ENCODE data around the gene HIP1. TPM values are rescaled to one million over a fixed set of nuclear protein-coding genes. Genes with fewer than 3 reads are reported as not detected.

HIP1 gene
- total and polyA plus RNA-seq, 9 of the 15 experiments (the other 6 are each of a cell fraction or from before 2014, with no cell fraction given): 2.4 to 13.7 (median 9.5) TPM

DNA sequence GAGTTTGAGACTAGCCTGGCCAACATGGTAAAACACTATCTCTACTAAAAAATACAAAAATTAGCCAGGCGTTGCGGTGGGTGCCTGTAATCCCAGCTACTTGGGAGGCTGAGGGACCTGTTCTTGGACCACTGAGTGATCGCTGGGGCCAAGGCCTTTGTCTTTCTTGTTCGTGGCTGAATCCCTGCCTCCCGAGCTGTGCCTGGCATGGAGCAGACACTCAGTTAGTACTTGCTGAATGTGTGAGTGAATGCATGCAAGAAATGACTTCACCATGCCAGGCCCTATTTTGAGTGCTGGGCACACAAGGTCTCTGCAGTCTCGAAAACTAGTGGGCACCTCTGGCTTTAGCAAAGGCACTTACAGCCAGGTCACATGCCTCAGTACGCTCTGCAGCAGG is 85.1 kb downstream of the HIP1 start:
- Histone ChIP-seq H3K4me1 (replicated peaks in 1 of 2; ENCODE audit: control insufficient read depth in 2 of 2, insufficient read depth in 2 of 2, low read length in 2 of 2) (peaks cover 0 to 15% of the 10 kb centered on the region in 2 experiments; a peak in 3 of 5 replicates), H2AFZ (ENCODE audit: low read depth, low read length) (no peak overlapping the region), H3K9ac (ENCODE audit: insufficient read depth in 1 of 2, low read depth in 2 of 2, low read length in 2 of 2) (no peak overlapping the region; a peak in 1 of 4 replicates), H3K36me3 (ENCODE audit: control insufficient read depth, insufficient read depth, low read length) (no peaks in the 10 kb centered on the region), H3K9me1 (ENCODE audit: control insufficient read depth, insufficient read depth, low read length) (no peaks in the 10 kb centered on the region), H3K27ac (ENCODE audit: extremely low read depth, low read depth, low read length) (no peak overlapping the region), H3K27me3 (ENCODE audit: control insufficient read depth in 2 of 2, insufficient read depth in 2 of 2, low read length in 2 of 2) (no peaks in the 10 kb centered on the region), H3K4me2 (ENCODE audit: insufficient read depth, low read length) (no peak overlapping the region), H4K20me1 (replicated peaks; ENCODE audit: control insufficient read depth, insufficient read depth, low read length) (no peaks in the 10 kb centered on the region), H3K4me3 (no peak overlapping the region), H3K79me2 (ENCODE audit: control insufficient read depth, insufficient read depth, low read length) (no peaks in the 10 kb centered on the region), H3K9me3 (replicated peaks; ENCODE audit: control insufficient read depth, insufficient read depth, low read depth, low read length) (no peaks in the 10 kb centered on the region)
- DNase-seq (ENCODE audit: extremely low read depth in 1 of 4, low spot score in 3 of 4) (no peak), FAIRE-seq (no peak), ATAC-seq (no peak)
- ChIA-PET CTCF (ENCODE audit: low intra/inter-chr PET ratio) (no interaction called here), POLR2A (interaction anchor here (1.7 kb wide), 1 partner anchor 10 kb away, joined by 6 read pairs; no protein-coding TSS in a partner anchor)
- in situ Hi-C loops (cut with MboI): no loop called here
- BruUV-seq (replicated peaks): no TSS peak
- 81% methylated on average over 7 of the region's 7 CpGs for WGBS (ENCODE audit: insufficient coverage, low coverage, missing lambda C conversion rate)
- intact Hi-C loops (cut with micrococcal nuclease): no loop called here
- TF ChIP-seq, protein P1, sequence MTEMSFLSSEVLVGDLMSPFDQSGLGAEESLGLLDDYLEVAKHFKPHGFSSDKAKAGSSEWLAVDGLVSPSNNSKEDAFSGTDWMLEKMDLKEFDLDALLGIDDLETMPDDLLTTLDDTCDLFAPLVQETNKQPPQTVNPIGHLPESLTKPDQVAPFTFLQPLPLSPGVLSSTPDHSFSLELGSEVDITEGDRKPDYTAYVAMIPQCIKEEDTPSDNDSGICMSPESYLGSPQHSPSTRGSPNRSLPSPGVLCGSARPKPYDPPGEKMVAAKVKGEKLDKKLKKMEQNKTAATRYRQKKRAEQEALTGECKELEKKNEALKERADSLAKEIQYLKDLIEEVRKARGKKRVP (CRISPR knock-in tag; IDR thresholded peaks at IDR 0.05): no peak
- TF ChIP-seq SIN3B (IDR thresholded peaks at IDR 0.05; ENCODE audit: low read depth): no peak
- no peak for TF ChIP-seq RBM17 (IDR thresholded peaks at IDR 0.05; ENCODE audit: borderline replicate concordance, low read depth, low read length)
- no peak for TF ChIP-seq KLF1 (tag; IDR thresholded peaks at IDR 0.05)

DNA sequence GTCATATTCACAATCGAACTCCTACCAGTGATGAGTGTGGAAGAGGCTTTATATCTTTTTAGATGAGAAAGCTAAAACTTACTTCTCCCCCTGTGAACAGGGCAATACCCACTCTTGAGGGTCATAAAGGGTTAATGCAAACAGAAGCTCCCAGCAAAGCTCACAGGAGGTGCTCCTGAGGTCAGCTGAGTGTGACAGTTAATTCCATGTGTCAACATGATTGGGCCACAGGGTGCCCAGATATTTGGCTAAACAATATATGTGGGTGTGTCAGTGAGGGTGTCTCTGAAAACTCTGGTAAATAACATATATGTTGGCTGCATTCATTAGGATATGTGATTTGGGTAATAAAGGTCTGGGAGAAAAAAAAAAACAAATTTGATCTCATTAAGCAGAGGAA is 86.0 kb downstream of the HIP1 start:
- Histone ChIP-seq H3K36me3 (ENCODE audit: control insufficient read depth, insufficient read depth, low read length) (no peaks in the 10 kb centered on the region), H3K9me3 (replicated peaks; ENCODE audit: control insufficient read depth, insufficient read depth, low read depth, low read length) (no peaks in the 10 kb centered on the region; the same call in 1 of the 2 replicates), H3K79me2 (ENCODE audit: control insufficient read depth, insufficient read depth, low read length) (no peaks in the 10 kb centered on the region), H3K27me3 (ENCODE audit: control insufficient read depth in 2 of 2, insufficient read depth in 2 of 2, low read length in 2 of 2) (no peaks in the 10 kb centered on the region), H3K9me1 (ENCODE audit: control insufficient read depth, insufficient read depth, low read length) (no peaks in the 10 kb centered on the region), H4K20me1 (replicated peaks; ENCODE audit: control insufficient read depth, insufficient read depth, low read length) (no peaks in the 10 kb centered on the region), H3K4me3 (no peak overlapping the region), H3K27ac (ENCODE audit: extremely low read depth, low read depth, low read length) (no peak overlapping the region), H3K4me1 (replicated peaks in 1 of 2; ENCODE audit: control insufficient read depth in 2 of 2, insufficient read depth in 2 of 2, low read length in 2 of 2) (peaks cover 0 to 15% of the 10 kb centered on the region in 2 experiments; a peak in 3 of 5 replicates), H3K4me2 (ENCODE audit: insufficient read depth, low read length) (no peak overlapping the region), H2AFZ (ENCODE audit: low read depth, low read length) (no peak overlapping the region), H3K9ac (ENCODE audit: insufficient read depth in 1 of 2, low read depth in 2 of 2, low read length in 2 of 2) (no peak overlapping the region)
- 37% methylated on average over 1 of the region's 1 CpG for whole genome bisulfite sequencing (ENCODE audit: insufficient coverage, low coverage, missing lambda C conversion rate)
- ChIA-PET CTCF (ENCODE audit: low intra/inter-chr PET ratio) (no interaction called here), POLR2A (interaction anchor here (0.6 to 1.7 kb wide), 3 partner anchors 11 to 193 kb away, joined by 3 to 7 read pairs (median 6); no protein-coding TSS in a partner anchor)
- ATAC-seq (peak; percentile 32; the same call in 1 of the 3 replicates), FAIRE-seq (no peak), DNase-seq (ENCODE audit: extremely low read depth in 1 of 4, low spot score in 3 of 4) (peak in 1 of 4 experiments; percentile 33)
- BruUV-seq (replicated peaks): no TSS peak
- in situ Hi-C loops (cut with MboI) (no loop called here), intact Hi-C loops (cut with micrococcal nuclease) (no loop called here)
- TF ChIP-seq HOXB6 (CRISPR knock-in tag; IDR thresholded peaks at IDR 0.05; ENCODE audit: borderline replicate concordance): no peak
- no peak for TF ChIP-seq NCOA1 (IDR thresholded peaks at IDR 0.05; ENCODE audit: low read depth)
- TF ChIP-seq, protein P2, sequence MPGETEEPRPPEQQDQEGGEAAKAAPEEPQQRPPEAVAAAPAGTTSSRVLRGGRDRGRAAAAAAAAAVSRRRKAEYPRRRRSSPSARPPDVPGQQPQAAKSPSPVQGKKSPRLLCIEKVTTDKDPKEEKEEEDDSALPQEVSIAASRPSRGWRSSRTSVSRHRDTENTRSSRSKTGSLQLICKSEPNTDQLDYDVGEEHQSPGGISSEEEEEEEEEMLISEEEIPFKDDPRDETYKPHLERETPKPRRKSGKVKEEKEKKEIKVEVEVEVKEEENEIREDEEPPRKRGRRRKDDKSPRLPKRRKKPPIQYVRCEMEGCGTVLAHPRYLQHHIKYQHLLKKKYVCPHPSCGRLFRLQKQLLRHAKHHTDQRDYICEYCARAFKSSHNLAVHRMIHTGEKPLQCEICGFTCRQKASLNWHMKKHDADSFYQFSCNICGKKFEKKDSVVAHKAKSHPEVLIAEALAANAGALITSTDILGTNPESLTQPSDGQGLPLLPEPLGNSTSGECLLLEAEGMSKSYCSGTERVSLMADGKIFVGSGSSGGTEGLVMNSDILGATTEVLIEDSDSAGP (CRISPR knock-in tag; IDR thresholded peaks at IDR 0.05): no peak
- TF ChIP-seq ZNF263 (CRISPR knock-in tag; IDR thresholded peaks at IDR 0.05; ENCODE audit: borderline replicate concordance): no peak
- TF ChIP-seq CBFA2T2 (conservative IDR thresholded peaks at IDR 0.05): no peak
- no peak for TF ChIP-seq THRAP3 (IDR thresholded peaks at IDR 0.05; ENCODE audit: borderline replicate concordance)
- TF ChIP-seq, protein P3, sequence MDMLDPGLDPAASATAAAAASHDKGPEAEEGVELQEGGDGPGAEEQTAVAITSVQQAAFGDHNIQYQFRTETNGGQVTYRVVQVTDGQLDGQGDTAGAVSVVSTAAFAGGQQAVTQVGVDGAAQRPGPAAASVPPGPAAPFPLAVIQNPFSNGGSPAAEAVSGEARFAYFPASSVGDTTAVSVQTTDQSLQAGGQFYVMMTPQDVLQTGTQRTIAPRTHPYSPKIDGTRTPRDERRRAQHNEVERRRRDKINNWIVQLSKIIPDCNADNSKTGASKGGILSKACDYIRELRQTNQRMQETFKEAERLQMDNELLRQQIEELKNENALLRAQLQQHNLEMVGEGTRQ (CRISPR knock-in tag; IDR thresholded peaks at IDR 0.05): no peak
